Activated B cell treated with CpG ODN at 0.5 μM for 24 hours (primary cell): ENCODE results near the gene HRH4. TPM values are rescaled to one million over a fixed set of nuclear protein-coding genes. Genes with fewer than 3 reads are reported as not detected.

Source experiments
- ATAC-seq: fragments of 200-7000 bp; cut with Tn5 transposase; one replicate; pipeline ENCODE4 v1.10.0; 2021; ENCODE audit warnings: low read depth, mild to moderate bottlenecking, moderate library complexity
- CTCF ChIA-PET: fragments of 350-600 bp; sonication (Branson Sonifier 250); formaldehyde crosslinking; loops from one replicate; lab custom pipeline; 2021; ENCODE audit warnings: antibody characterized with exemption; lab: Charles Lee
- POLR2A ChIA-PET: fragments of 350-600 bp; sonication (Branson Sonifier 250); formaldehyde crosslinking; loops from one replicate; lab custom pipeline; 2021; ENCODE audit warnings: antibody characterized with exemption; lab: Charles Lee
- DNase-seq: peaks from one replicate; pipeline ENCODE4 v3.0.0; 2022
- H3K27ac Mint-ChIP-seq: one replicate; pipeline ENCODE4 v1.8.0; 2020; ENCODE audit warnings: mixed read lengths
- H3K27me3 Mint-ChIP-seq: one replicate; pipeline ENCODE4 v1.8.0; 2021; ENCODE audit warnings: mixed read lengths
- H3K36me3 Mint-ChIP-seq: one replicate; pipeline ENCODE4 v1.8.0; 2021; ENCODE audit warnings: low read depth, mixed read lengths
- H3K4me1 Mint-ChIP-seq: one replicate; pipeline ENCODE4 v1.8.0; 2021; ENCODE audit warnings: mixed read lengths
- H3K4me3 Mint-ChIP-seq: one replicate; pipeline ENCODE4 v1.8.0; 2020; ENCODE audit warnings: mild to moderate bottlenecking, mixed read lengths
- H3K9me3 Mint-ChIP-seq: one replicate; pipeline ENCODE4 v1.8.0; 2020; ENCODE audit warnings: mixed read lengths
- CTCF ChIP-seq: fragments of 200-600 bp; IDR thresholded peaks from one replicate; pipeline ENCODE4 v1.8.0; 2022; ENCODE audit warnings: antibody characterized with exemption, mild to moderate bottlenecking
- intact Hi-C: fragments of 100-400 bp; cut with micrococcal nuclease; formaldehyde crosslinking; loops from one replicate; pipeline ENCODE4 v1.15.1; 2024
- total RNA-seq: library from RNA; stranded (reverse); gene quantifications from 2 replicates; pipeline ENCODE4 v1.2.3, GENCODE V29; 2022

The HRH4 gene
- total RNA-seq, 1 donor from 2014 or later, result not detected

DNA sequence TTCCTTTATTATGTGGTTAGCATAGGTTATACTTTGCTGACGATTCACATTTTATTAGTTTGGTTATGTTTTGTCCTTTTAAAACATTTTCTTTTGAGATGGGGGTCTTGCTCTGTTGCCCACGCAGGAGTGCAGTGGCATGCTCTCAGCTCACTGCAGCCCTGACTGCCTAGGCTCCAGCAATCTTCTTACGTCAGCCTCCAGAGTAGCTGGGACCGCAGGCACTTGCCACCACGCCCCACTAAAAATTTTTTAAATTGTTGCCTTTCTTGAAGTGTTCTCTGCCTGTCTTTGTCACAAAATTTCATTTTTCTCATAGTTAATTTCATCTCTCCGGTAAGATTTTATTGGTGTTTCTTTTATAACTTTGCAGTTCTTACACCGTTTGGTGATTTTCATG lies 18.9 kb downstream of the HRH4 start:
- ATAC-seq (no peak), DNase-seq (no peak)
- POLR2A ChIA-PET, result no interaction called here
- H3K4me1 Mint-ChIP-seq, result no peaks in the 10 kb centered on the region
- H3K27ac Mint-ChIP-seq, result no peak overlapping the region
- peaks cover 3% of the 10 kb centered on the region for H3K9me3 Mint-ChIP-seq
- CTCF ChIA-PET, result no interaction called here
- no peak for TF ChIP-seq CTCF
- peaks cover 4% of the 10 kb centered on the region for H3K27me3 Mint-ChIP-seq
- no peak overlapping the region for H3K4me3 Mint-ChIP-seq
- H3K36me3 Mint-ChIP-seq, result no peaks in the 10 kb centered on the region
- intact Hi-C loops, result no loop called here

DNA sequence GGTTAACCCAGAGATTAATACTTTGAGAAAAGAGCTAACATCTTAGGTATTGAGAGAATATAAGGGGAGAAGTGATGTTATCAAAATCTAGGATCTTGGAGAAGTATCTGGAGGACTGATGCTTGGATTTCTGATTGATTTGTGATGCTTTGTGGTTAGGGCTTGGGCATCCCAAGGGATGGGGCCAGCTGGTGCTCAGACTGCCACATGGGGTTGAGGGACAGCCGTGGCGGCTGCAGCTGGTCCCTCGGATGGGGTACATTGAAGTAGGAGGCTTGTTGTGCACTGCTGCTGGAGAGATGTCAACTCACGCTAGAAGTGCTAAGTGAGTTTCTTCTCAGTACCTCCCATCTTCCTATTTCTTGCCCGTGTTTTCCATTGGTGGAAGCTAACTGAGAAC lies 22.4 kb downstream of the HRH4 start:
- H3K27me3 Mint-ChIP-seq, result peaks cover 12% of the 10 kb centered on the region
- no peak for ATAC-seq
- DNase-seq, result no peak
- intact Hi-C loops, result loop anchor here (10.0 kb wide), 1 partner anchor 858 kb away; no protein-coding TSS in a partner anchor
- no peak overlapping the region for H3K27ac Mint-ChIP-seq
- no peaks in the 10 kb centered on the region for H3K36me3 Mint-ChIP-seq
- no peak overlapping the region for H3K4me3 Mint-ChIP-seq
- H3K4me1 Mint-ChIP-seq, result peaks cover 4% of the 10 kb centered on the region
- H3K9me3 Mint-ChIP-seq, result peaks cover 3% of the 10 kb centered on the region
- ChIA-PET CTCF (no interaction called here), POLR2A (no interaction called here)
- TF ChIP-seq CTCF, result no peak

- Mint-ChIP-seq H3K36me3 (no peaks in the 10 kb centered on the region), H3K4me1 (peaks cover 12% of the 10 kb centered on the region), H3K9me3 (peaks cover 3% of the 10 kb centered on the region), H3K27ac (no peak overlapping the region), H3K27me3 (peaks cover 12% of the 10 kb centered on the region), H3K4me3 (no peak overlapping the region)
- DNase-seq (no peak), ATAC-seq (no peak)
- intact Hi-C loops, result loop anchor here (2.0 to 10.0 kb wide), 4 partner anchors 53 to 1411 kb away; no protein-coding TSS in a partner anchor
- no peak for TF ChIP-seq CTCF
- POLR2A ChIA-PET, result no interaction called here
- CTCF ChIA-PET, result interaction anchor here (2.1 kb wide), 1 partner anchor 241 kb away, joined by 10 read pairs; no protein-coding TSS in a partner anchor
These were observed 25.2 kb downstream of the HRH4 start for GRCh38 chr18:24485681-24486080.

DNA sequence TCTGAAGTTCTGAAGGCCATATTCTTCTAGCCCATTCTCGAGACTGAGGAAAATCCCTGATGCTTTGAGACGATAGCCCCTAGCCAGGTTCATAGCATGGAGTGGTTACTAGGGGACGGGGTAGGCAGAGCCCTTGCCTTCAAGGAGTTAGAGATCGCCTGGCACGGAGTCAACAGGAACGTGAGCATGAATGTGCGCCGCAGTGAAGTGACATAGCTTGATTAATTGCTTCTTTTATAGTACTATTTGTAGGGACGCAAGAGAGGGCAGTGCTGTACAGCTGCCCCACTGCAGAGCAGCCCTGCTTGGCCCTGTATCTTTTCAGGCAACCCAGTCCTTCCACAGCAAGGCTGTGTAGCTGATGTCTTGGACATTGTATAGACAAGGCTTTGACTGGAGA lies 26.2 kb downstream of the HRH4 start:
- POLR2A ChIA-PET, result no interaction called here
- Mint-ChIP-seq H3K4me3 (no peak overlapping the region), H3K9me3 (no peaks in the 10 kb centered on the region)

More for the DNA sequence above, 26.2 kb downstream of the HRH4 start:
- DNase-seq, result no peak
- no peak for ATAC-seq
- CTCF ChIA-PET, result interaction anchor here (1.1 to 1.2 kb wide), 2 partner anchors 1411 to 1522 kb away, joined by 3 read pairs; no protein-coding TSS in a partner anchor
- Mint-ChIP-seq H3K27me3 (peaks cover 12% of the 10 kb centered on the region), H3K36me3 (no peaks in the 10 kb centered on the region), H3K27ac (no peak overlapping the region), H3K4me1 (peaks cover 14% of the 10 kb centered on the region)
- intact Hi-C loops, result loop anchor here (1.0 to 10.0 kb wide), 5 partner anchors 54 to 1410 kb away; no protein-coding TSS in a partner anchor
- no peak for TF ChIP-seq CTCF
